OCI-LY1 (cell line): ENCODE measurements around the gene TMEM266.

ENCODE experiments used
- EZH2 ChIP-seq: fragments of 200-600 bp; sonication (generic), shearing (Covaris generic); IDR thresholded peaks from 2 replicates; pipeline ENCODE4 v1.8.0; 2017; ENCODE audit warnings: borderline replicate concordance, mixed run types, mild to moderate bottlenecking, antibody characterized with exemption, low read length, moderate library complexity, mixed read lengths
- TF ChIP-seq, protein P1 (sequence below): fragments of 200-600 bp; sonication (generic), shearing (Covaris generic); IDR thresholded peaks from 2 replicates; pipeline ENCODE4 v1.5.1; 2017; ENCODE audit warnings: mild to moderate bottlenecking, antibody characterized with exemption, low read length, moderate library complexity, mixed read lengths

DNA sequence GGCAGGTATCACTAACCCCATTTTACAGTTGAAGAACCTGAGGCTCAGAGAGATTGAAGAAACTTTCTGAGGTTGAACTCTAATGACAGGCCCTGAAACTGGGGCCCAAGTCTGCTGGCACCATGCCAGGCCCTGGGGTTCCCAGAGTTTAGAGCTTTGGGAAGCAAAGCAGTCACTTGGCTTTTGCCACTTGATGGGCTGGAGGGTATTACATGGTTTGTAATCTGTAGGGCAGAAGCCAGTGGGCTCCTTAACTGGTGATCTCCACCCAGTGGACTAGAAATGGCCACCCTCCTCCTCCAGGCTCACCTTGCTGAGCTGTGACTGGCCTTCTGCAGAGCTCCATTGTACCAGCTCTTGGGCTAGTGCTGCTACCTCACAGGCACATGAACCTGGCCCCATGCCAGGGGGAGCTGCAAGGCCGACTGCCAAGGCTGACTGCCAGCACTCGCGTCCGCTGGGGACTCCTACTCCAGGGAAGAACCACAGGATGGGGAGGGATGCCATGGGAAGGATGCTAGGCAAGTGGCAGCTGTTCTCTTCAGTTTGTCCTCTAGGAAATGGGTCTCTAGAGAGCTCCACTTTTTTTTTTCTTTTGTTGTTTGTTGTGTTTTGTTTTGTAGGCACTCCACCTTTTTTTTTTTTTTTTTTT is 146.7 kb downstream of the TMEM266 start:
- TF ChIP-seq, protein P1, sequence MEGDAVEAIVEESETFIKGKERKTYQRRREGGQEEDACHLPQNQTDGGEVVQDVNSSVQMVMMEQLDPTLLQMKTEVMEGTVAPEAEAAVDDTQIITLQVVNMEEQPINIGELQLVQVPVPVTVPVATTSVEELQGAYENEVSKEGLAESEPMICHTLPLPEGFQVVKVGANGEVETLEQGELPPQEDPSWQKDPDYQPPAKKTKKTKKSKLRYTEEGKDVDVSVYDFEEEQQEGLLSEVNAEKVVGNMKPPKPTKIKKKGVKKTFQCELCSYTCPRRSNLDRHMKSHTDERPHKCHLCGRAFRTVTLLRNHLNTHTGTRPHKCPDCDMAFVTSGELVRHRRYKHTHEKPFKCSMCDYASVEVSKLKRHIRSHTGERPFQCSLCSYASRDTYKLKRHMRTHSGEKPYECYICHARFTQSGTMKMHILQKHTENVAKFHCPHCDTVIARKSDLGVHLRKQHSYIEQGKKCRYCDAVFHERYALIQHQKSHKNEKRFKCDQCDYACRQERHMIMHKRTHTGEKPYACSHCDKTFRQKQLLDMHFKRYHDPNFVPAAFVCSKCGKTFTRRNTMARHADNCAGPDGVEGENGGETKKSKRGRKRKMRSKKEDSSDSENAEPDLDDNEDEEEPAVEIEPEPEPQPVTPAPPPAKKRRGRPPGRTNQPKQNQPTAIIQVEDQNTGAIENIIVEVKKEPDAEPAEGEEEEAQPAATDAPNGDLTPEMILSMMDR, result no peak
- no peak for TF ChIP-seq EZH2
